Fibroblast of peridontal ligament (primary cell): Measurements from ENCODE around the gene OXCT1.
"Not testable (repeated sequence)": the region's sequence is repeated elsewhere in the genome, so short reads cannot be mapped to it uniquely, and the experiment has no call there.

ENCODE experiments used
- DNase-seq: peaks from one replicate; pipeline ENCODE4 v3.0.0-alpha.2; 2010; ENCODE audit errors: extremely low read depth

Gene OXCT1

DNA sequence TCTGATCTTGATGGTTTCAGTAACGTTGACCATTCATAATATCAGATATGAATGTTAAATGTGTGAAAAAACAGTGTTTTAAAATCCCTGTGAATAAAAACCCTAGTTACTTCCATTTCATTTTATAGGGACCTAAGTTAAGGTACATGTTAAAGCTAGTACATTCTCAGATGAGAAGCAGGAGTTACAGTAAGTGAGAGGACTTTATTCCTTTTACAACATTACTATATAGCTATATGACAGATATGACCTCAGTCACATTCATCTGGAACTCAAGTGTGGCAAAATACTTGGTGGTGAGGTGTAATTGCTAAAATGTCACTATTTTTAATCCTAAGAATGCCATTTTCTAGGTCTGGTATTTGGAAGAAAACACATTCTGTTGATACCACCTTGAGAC lies 96.4 kb downstream of the OXCT1 start:
- DNase-seq, result no peak

GRCh38 chr5:41772785-41773442 lies 97.3 kb downstream of the OXCT1 start:
- no peak for DNase-seq

- no peak for DNase-seq
These were observed 98.2 kb downstream of the OXCT1 start for GRCh38 chr5:41772056-41772455.

- no peak for DNase-seq
These were observed 99.4 kb downstream of the OXCT1 start for GRCh38 chr5:41770799-41771198.

- DNase-seq, result no peak
These were observed 101.5 kb downstream of the OXCT1 start for GRCh38 chr5:41768692-41769091.

GRCh38 chr5:41764650-41765049 lies 105.6 kb downstream of the OXCT1 start:
- DNase-seq, result no peak

DNA sequence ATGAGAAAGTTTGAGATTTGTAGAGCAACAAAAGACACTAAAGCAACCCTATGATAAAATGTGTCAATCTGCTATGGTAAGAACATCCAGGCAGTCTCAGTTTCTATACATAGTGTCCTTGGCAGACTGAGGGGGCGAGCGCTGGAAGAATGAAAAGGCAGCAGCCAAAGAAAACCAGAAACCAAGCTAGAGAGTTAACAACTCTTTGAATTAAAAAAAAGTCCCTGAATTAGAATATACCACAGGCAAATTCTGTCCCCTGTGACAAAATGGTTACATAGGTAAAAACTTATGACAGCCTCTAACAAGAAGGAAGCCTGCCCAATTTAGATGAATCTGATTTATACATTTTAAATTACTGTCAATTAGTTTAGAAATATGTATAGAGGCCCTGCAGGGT lies 106.7 kb downstream of the OXCT1 start:
- no peak for DNase-seq

DNA sequence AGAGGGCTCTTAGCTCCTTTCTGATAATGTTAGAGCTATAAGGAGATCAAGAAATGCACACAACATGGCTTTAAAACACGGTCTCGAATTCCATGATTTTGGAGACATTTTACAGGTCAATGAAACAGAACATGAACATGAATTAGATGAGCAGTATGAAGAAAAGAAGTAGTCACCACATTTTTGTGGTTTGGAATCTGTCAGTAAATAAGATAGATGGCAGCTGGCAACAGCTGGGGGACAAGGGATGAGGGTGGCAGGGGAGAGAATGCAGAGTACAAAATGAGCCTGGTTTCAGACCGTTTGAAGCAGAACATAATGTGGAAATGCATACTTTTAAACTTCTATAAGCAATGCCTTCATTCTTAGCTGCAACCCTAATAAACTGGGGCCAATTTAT lies 107.1 kb downstream of the OXCT1 start:
- DNase-seq, result peak; percentile 44

- no peak for DNase-seq
These were observed 107.8 kb downstream of the OXCT1 start for GRCh38 chr5:41762426-41762825.

DNA sequence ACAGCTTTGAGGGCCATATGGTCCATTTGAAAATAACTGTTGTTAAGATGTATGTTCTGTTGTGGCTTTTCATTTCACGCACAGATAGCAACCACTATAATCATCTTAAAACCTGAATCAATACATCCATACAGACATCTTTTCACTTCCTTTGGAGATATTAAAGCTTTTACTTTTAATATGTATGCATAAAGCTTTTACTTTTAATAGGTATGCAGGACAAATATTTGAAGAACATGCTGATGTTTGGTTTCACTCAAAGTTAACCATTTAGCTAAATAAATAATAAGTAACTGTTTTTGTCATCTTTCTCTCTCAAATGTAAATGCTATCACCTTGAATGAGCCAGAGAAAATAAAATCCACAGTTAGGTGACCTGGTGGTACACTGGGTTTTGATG lies 108.6 kb downstream of the OXCT1 start:
- DNase-seq, result no peak

GRCh38 chr5:41755705-41756104 lies 114.5 kb downstream of the OXCT1 start:
- no peak for DNase-seq

- DNase-seq, result peak; percentile 45
These were observed 115.4 kb downstream of the OXCT1 start for GRCh38 chr5:41754857-41755256.

GRCh38 chr5:41751867-41752266 lies 118.4 kb downstream of the OXCT1 start:
- no peak for DNase-seq

- DNase-seq, result no peak
These were observed 121.6 kb downstream of the OXCT1 start for GRCh38 chr5:41748631-41749030.

- DNase-seq, result no peak
These were observed 122.5 kb downstream of the OXCT1 start for GRCh38 chr5:41747708-41748107.

GRCh38 chr5:41747301-41747700 lies 122.9 kb downstream of the OXCT1 start:
- DNase-seq, result peak; percentile 62

DNA sequence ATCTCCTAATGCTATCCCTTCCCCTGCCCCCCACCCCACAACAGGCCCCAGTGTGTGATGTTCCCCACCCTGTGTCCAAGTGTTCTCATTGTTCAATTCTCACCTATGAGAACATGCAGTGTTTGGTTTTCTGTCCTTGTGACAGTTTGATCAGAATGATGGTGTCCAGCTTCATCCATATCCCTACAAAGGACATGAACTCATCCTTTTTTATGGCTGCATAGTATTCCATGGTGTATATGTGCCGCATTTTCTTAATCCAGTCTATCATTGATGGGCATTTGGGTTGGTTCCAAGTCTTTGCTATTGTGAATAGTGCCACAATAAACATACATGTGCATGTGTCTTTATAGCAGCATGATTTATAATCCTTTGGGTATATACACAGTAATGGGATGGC lies 127.6 kb downstream of the OXCT1 start:
- not testable (repeated sequence) for DNase-seq

DNA sequence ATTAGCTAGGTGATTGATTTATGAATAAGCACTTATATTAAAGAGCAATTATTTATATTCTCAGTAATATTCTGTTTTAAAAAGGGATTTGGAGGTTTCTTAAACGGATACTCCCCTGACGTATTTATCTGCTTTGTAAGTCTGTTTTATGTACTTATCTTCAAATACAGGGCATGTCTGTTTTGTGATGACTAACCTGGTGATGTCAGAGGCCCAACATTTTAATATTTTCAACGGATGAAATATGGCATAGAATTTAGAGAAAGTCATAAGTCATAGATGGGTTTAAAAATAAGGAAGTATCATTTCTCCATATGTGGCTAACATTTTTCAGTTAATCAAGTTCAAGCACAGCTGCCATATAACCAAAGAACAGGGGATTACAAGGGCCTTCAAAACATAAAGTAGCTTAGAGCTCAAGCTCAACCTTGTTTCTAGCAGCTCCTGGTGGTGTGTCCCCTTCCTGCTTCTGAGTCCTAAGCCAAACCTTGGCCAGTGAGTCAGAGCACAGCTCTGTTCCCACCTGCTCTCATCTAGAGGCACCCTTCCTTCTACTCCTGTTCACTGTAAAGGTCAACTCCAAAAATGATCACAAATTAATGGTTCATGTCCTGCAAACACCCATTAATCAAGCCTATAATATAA lies 131.4 kb downstream of the OXCT1 start:
- no peak for DNase-seq

GRCh38 chr5:41736641-41737040 lies 133.6 kb downstream of the OXCT1 start:
- peak; percentile 47 for DNase-seq

- DNase-seq, result no peak
These were observed 135.0 kb downstream of the OXCT1 start for GRCh38 chr5:41735213-41735612.

- DNase-seq, result not testable (repeated sequence)
These were observed 140.8 kb downstream of the OXCT1 start for GRCh38 chr5:41729381-41729780.

- no peak for DNase-seq
These were observed 141.9 kb downstream of the OXCT1 start for GRCh38 chr5:41728281-41728680.

DNA sequence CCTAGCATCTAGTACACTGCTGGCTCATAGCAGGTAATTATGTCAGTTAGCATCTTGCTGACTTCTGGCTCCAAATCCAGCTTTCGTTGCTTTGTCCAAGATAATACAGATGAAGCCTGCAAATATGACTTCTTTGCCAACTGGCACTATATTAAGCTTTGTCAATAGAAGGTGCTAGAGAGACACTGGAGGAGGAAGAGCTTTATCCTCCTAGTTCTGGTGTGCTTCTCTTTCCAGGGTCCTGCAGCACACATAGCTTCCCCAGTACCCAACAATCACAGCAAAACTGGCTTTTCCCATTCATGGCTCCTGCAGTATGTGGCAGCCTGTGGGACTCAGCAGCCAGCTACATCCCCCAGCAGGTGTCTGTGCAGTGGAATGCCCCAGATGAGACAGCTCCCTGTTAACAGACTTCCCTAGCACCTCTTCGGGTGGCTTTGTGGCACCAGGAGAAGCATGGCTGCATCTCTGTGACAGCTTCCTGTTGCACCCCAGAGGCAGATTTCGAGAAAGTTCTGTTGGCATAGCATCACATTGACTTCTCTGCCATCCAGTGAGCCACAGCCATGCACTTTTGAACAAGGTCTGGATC lies 147.8 kb downstream of the OXCT1 start:
- no peak for DNase-seq
